Gastrocnemius medialis (tissue), 4 donors: ENCODE data around the gene TMPRSS4. TPM values are rescaled to one million over a fixed set of nuclear protein-coding genes. Genes with fewer than 3 reads are reported as not detected.

Experiments
- ATAC-seq, 2 donors: fragments of 150-250 bp; one replicate each; pipeline ENCODE4 v1.9.1; 2016
- DNase-seq, 2 donors: peaks; one replicate each; pipeline ENCODE4 v3.0.0-alpha.2; 2019
- H3K27ac ChIP-seq, 4 donors: fragments of 200-600 bp; sonication (generic); 1 replicate in 1 of 4; 2 replicates in 3 of 4; pipeline ENCODE4 v1.5.1; 2016 to 2018; ENCODE audit warnings: mild to moderate bottlenecking in 2 of 4, moderate library complexity in 1 of 4
- H3K27me3 ChIP-seq, 3 donors: fragments of 200-600 bp; sonication (generic) in 2 of 3; 1 replicate in 1 of 3; 2 replicates in 2 of 3; pipeline versions ENCODE4 v1.5.1 to v1.6.0; 2016 to 2019; ENCODE audit warnings: mild to moderate bottlenecking in 1 of 3, moderate library complexity in 1 of 3
- H3K36me3 ChIP-seq, 2 donors: fragments of 200-600 bp; sonication (generic) in 1 of 2; one replicate each; pipeline ENCODE4 v1.5.1; 2017 to 2018
- H3K4me1 ChIP-seq, 2 donors: fragments of 200-600 bp; sonication (generic) in 1 of 2; one replicate each; pipeline ENCODE4 v1.5.1; 2016 to 2017; ENCODE audit warnings: mild to moderate bottlenecking in 2 of 2
- H3K4me3 ChIP-seq, 4 donors: fragments of 200-600 bp; sonication (generic) in 3 of 4; 1 replicate in 1 of 4; 2 replicates in 3 of 4; pipeline ENCODE4 v1.5.1; 2016 to 2019; ENCODE audit warnings: mild to moderate bottlenecking in 2 of 4
- H3K9me3 ChIP-seq, 3 donors: fragments of 200-600 bp; sonication (generic) in 2 of 3; 1 replicate in 1 of 3; 2 replicates in 2 of 3; pipeline ENCODE4 v1.5.1; 2016 to 2019
- CTCF ChIP-seq, 5 experiments: fragments of 450-650 bp in 3 of 5; fragments of 200-600 bp in 2 of 5; sonication (generic) in 2 of 5; IDR thresholded peaks in 4 of 5; conservative IDR thresholded peaks in 1 of 5; 1 replicate in 4 of 5; 2 replicates in 1 of 5; pipeline ENCODE4 v1.5.1; 2016 to 2019; ENCODE audit warnings: antibody characterized with exemption in 5 of 5, mild to moderate bottlenecking in 3 of 5, moderate library complexity in 3 of 5
- POLR2A ChIP-seq, 2 donors: fragments of 450-650 bp; IDR thresholded peaks; one replicate each; pipeline ENCODE4 v1.6.1; 2017; ENCODE audit warnings: antibody characterized with exemption in 2 of 2, mild to moderate bottlenecking in 2 of 2, moderate library complexity in 2 of 2
- in situ Hi-C, 4 donors: fragments of 200-750 bp; cut with MboI; loops; one replicate each; pipeline versions ENCODE4 v1.15.0 to v1.8.0; 2017; ENCODE audit warnings: low sequenced_read_pairs in 4 of 4
- intact Hi-C: fragments of 100-400 bp; cut with DNase I; formaldehyde crosslinking; loops from one replicate; pipeline ENCODE4 v1.15.1; 2023; ENCODE audit warnings: low total_unique reads
- total RNA-seq, 4 donors: library from RNA; depleted of rRNA; stranded (reverse); fragments of >200 nt; gene quantifications; one replicate each; pipeline versions ENCODE4 v1.1.0 to v1.2.3, GENCODE V29; 2016

TMPRSS4 gene
- total RNA-seq, 4 donors from 2014 or later: 1.1 TPM; not detected in 3

- ATAC-seq (no peak), DNase-seq (no peak)
- no peak for TF ChIP-seq POLR2A (IDR thresholded peaks at IDR 0.05)
- no peak for TF ChIP-seq CTCF (IDR thresholded peaks at IDR 0.05 in 4 of 5, conservative IDR thresholded peaks at IDR 0.05 in 1 of 5)
- peaks cover 12 to 13% of the 10 kb centered on the region in 2 donors for H3K4me1 ChIP-seq
- H3K9me3 ChIP-seq: no peaks in the 10 kb centered on the region
- intact Hi-C loops (loop anchor here (10.0 kb wide), 1 partner anchor 421 kb away; the partner anchor contains the start of gene IFT46), in situ Hi-C loops (loop anchor here in 1 of 4 donors (10.0 kb wide), 1 partner anchor 341 kb away; no protein-coding TSS in a partner anchor)
- H3K27me3 ChIP-seq: peaks cover 0 to 3% (median 0%) of the 10 kb centered on the region in 3 donors
- H3K36me3 ChIP-seq: no peaks in the 10 kb centered on the region
- H3K27ac ChIP-seq: peak overlapping the region in 1 of 4 donors; percentile 16
- no peak overlapping the region for H3K4me3 ChIP-seq
Measured at GRCh38 chr11:118143661-118144185, 66.8 kb downstream of the TMPRSS4 start.

- peak overlapping the region in 2 of 4 donors; percentile 65 to 80 for H3K4me3 ChIP-seq
- no peak for ATAC-seq
- H3K4me1 ChIP-seq: peaks cover 12 to 13% of the 10 kb centered on the region in 2 donors
- TF ChIP-seq POLR2A (IDR thresholded peaks at IDR 0.05) (no peak), CTCF (IDR thresholded peaks at IDR 0.05 in 4 of 5, conservative IDR thresholded peaks at IDR 0.05 in 1 of 5) (no peak)
- in situ Hi-C loops: loop anchor here in 2 of 4 donors (5.0 to 10.0 kb wide), 2 partner anchors 340 to 343 kb away; no protein-coding TSS in a partner anchor
- DNase-seq: no peak
- peaks cover 0 to 3% (median 0%) of the 10 kb centered on the region in 3 donors for H3K27me3 ChIP-seq
- peak overlapping the region in 3 of 4 donors; percentile 70 to 86 (median 70) for H3K27ac ChIP-seq
- intact Hi-C loops: loop anchor here (1.0 to 10.0 kb wide), 4 partner anchors 27 to 420 kb away; partner anchors contain the start of gene IFT46
- H3K36me3 ChIP-seq: no peaks in the 10 kb centered on the region
- H3K9me3 ChIP-seq: no peaks in the 10 kb centered on the region
Measured at GRCh38 chr11:118144301-118145268, 67.7 kb downstream of the TMPRSS4 start.

GRCh38 chr11:118145285-118146227 is 68.7 kb downstream of the TMPRSS4 start:
- Histone ChIP-seq H3K4me3 (peak overlapping the region; percentile 65 to 80 (median 72)), H3K9me3 (no peaks in the 10 kb centered on the region), H3K4me1 (peaks cover 12 to 13% of the 10 kb centered on the region in 2 donors), H3K36me3 (no peaks in the 10 kb centered on the region), H3K27ac (peak overlapping the region; percentile 53 to 86 (median 70)), H3K27me3 (peaks cover 0 to 3% (median 0%) of the 10 kb centered on the region in 3 donors)
- intact Hi-C loops: loop anchor here (1.0 to 10.0 kb wide), 4 partner anchors 26 to 419 kb away; partner anchors contain the start of gene IFT46
- ATAC-seq: peak; percentile 81 to 87
- no peak for TF ChIP-seq POLR2A (IDR thresholded peaks at IDR 0.05)
- TF ChIP-seq CTCF (IDR thresholded peaks at IDR 0.05 in 4 of 5, conservative IDR thresholded peaks at IDR 0.05 in 1 of 5): peak; percentile 87 to 96 (median 92)
- in situ Hi-C loops: loop anchor here in 2 of 4 donors (5.0 to 10.0 kb wide), 2 partner anchors 339 to 342 kb away; no protein-coding TSS in a partner anchor
- peak; percentile 80 to 81 for DNase-seq

GRCh38 chr11:118146554-118146953 is 69.7 kb downstream of the TMPRSS4 start:
- intact Hi-C loops (loop anchor here (5.0 to 10.0 kb wide), 2 partner anchors 206 to 418 kb away; partner anchors contain the start of gene IFT46), in situ Hi-C loops (loop anchor here in 2 of 4 donors (5.0 to 10.0 kb wide), 2 partner anchors 338 to 341 kb away; no protein-coding TSS in a partner anchor)
- H3K36me3 ChIP-seq: no peaks in the 10 kb centered on the region
- DNase-seq (no peak), ATAC-seq (peak in 1 of 2 donors; percentile 22)
- no peak overlapping the region for H3K4me3 ChIP-seq
- no peaks in the 10 kb centered on the region for H3K9me3 ChIP-seq
- H3K4me1 ChIP-seq: peaks cover 15 to 17% of the 10 kb centered on the region in 2 donors
- peak overlapping the region; percentile 53 to 86 (median 70) for H3K27ac ChIP-seq
- peaks cover 0 to 3% (median 0%) of the 10 kb centered on the region in 3 donors for H3K27me3 ChIP-seq
- TF ChIP-seq CTCF (IDR thresholded peaks at IDR 0.05 in 4 of 5, conservative IDR thresholded peaks at IDR 0.05 in 1 of 5): no peak
- no peak for TF ChIP-seq POLR2A (IDR thresholded peaks at IDR 0.05)
